Measurements from ENCODE around the gene POTEH. TPM values are rescaled to one million over a fixed set of nuclear protein-coding genes. Genes with fewer than 3 reads are reported as not detected.
"Not testable (repeated sequence)": the region's sequence is repeated elsewhere in the genome, so short reads cannot be mapped to it uniquely, and the experiment has no call there.

The POTEH gene
- total RNA-seq (not detected in 2 replicates), polyA plus RNA-seq (not detected in 2 replicates), polyA minus RNA-seq (not detected in 2 replicates), Bru-seq, nascent RNA (not detected), BruChase-seq, experiment 1, labeled RNA remaining after a 6-hour chase (not detected), BruChase-seq, experiment 2, labeled RNA remaining after a 2-hour chase (not detected)
- not detected in 2 replicates for polyA plus RNA-seq (2011; cell fraction: cytosol; rRNA removed)
- not detected in 2 replicates for polyA plus RNA-seq (2011; cell fraction: nucleus; rRNA removed)
- not detected in 2 replicates for polyA plus RNA-seq (2012)
- polyA minus RNA-seq (2011; cell fraction: cytosol; rRNA and poly(A)+ RNA removed), result not detected
- polyA minus RNA-seq (2011; cell fraction: nucleus; rRNA and poly(A)+ RNA removed), result not detected in 2 replicates
- long read RNA-seq, result 0 reads

- POLR2A ChIA-PET; H3K9me3 ChIP-seq (replicated peaks; ENCODE audit: control insufficient read depth, insufficient read depth, low read length); H3K4me2 ChIP-seq (ENCODE audit: insufficient read depth, low read length); BruUV-seq (replicated peaks); H3K36me3 ChIP-seq (ENCODE audit: control insufficient read depth in 2 of 2, extremely low read depth in 1 of 2, insufficient read depth in 2 of 2, low read length in 2 of 2); intact Hi-C loops (cut with micrococcal nuclease); CTCF ChIA-PET; H3K4me1 ChIP-seq (ENCODE audit: control insufficient read depth, extremely low read depth, insufficient read depth, low read length); dilution Hi-C loops (cut with MboI; ENCODE audit: extremely low pct_ligation_motif_present, low sequenced_read_pairs); H3K27ac ChIP-seq (ENCODE audit: insufficient read depth, low read depth, low read length); H3K27me3 ChIP-seq (ENCODE audit: control insufficient read depth in 2 of 2, insufficient read depth in 2 of 2, low read length in 2 of 2); H3K9me1 ChIP-seq (replicated peaks; ENCODE audit: control insufficient read depth, extremely low read depth, insufficient read depth, low read length); H3K9ac ChIP-seq (replicated peaks; ENCODE audit: extremely low read depth, insufficient read depth, low read length); DNase-seq (ENCODE audit: low read depth, low spot score); H3K79me2 ChIP-seq (ENCODE audit: control insufficient read depth, insufficient read depth, low read length); H4K20me1 ChIP-seq (replicated peaks; ENCODE audit: control insufficient read depth, extremely low read depth, insufficient read depth, low read length); H2AFZ ChIP-seq (ENCODE audit: low read depth, low read length); H3K4me3 ChIP-seq (replicated peaks in 1 of 3; ENCODE audit: insufficient read depth in 1 of 3, low read depth in 1 of 3, low read length in 3 of 3); FAIRE-seq: not testable (repeated sequence)
Measured at GRCh38 chr22:15689749-15690125, at the start of gene POTEH. TSS of gene POTEH (plus strand) at chr22:15690026. CDS start at chr22:15690078, 52 bp downstream.

- H3K27ac ChIP-seq (ENCODE audit: insufficient read depth, low read depth, low read length); H3K9ac ChIP-seq (replicated peaks; ENCODE audit: extremely low read depth, insufficient read depth, low read length); POLR2A ChIA-PET; H4K20me1 ChIP-seq (replicated peaks; ENCODE audit: control insufficient read depth, extremely low read depth, insufficient read depth, low read length); intact Hi-C loops (cut with micrococcal nuclease); H3K36me3 ChIP-seq (ENCODE audit: control insufficient read depth in 2 of 2, extremely low read depth in 1 of 2, insufficient read depth in 2 of 2, low read length in 2 of 2); H3K9me1 ChIP-seq (replicated peaks; ENCODE audit: control insufficient read depth, extremely low read depth, insufficient read depth, low read length); H2AFZ ChIP-seq (ENCODE audit: low read depth, low read length); dilution Hi-C loops (cut with MboI; ENCODE audit: extremely low pct_ligation_motif_present, low sequenced_read_pairs); H3K4me3 ChIP-seq (replicated peaks in 1 of 3; ENCODE audit: insufficient read depth in 1 of 3, low read depth in 1 of 3, low read length in 3 of 3); FAIRE-seq; BruUV-seq (replicated peaks); DNase-seq (ENCODE audit: low read depth, low spot score); H3K79me2 ChIP-seq (ENCODE audit: control insufficient read depth, insufficient read depth, low read length); CTCF ChIA-PET; H3K4me1 ChIP-seq (ENCODE audit: control insufficient read depth, extremely low read depth, insufficient read depth, low read length); H3K27me3 ChIP-seq (ENCODE audit: control insufficient read depth in 2 of 2, insufficient read depth in 2 of 2, low read length in 2 of 2); H3K4me2 ChIP-seq (ENCODE audit: insufficient read depth, low read length); H3K9me3 ChIP-seq (replicated peaks; ENCODE audit: control insufficient read depth, insufficient read depth, low read length): not testable (repeated sequence)
Measured at GRCh38 chr22:15642288-15642861, 47.5 kb upstream of the POTEH start.

GRCh38 chr22:15651954-15652353, 37.9 kb upstream of the POTEH start:
- intact Hi-C loops (cut with micrococcal nuclease); H3K9me1 ChIP-seq (replicated peaks; ENCODE audit: control insufficient read depth, extremely low read depth, insufficient read depth, low read length); H4K20me1 ChIP-seq (replicated peaks; ENCODE audit: control insufficient read depth, extremely low read depth, insufficient read depth, low read length); H3K4me2 ChIP-seq (ENCODE audit: insufficient read depth, low read length); H3K27ac ChIP-seq (ENCODE audit: insufficient read depth, low read depth, low read length); DNase-seq (ENCODE audit: low read depth, low spot score); POLR2A ChIA-PET; H2AFZ ChIP-seq (ENCODE audit: low read depth, low read length); H3K9me3 ChIP-seq (replicated peaks; ENCODE audit: control insufficient read depth, insufficient read depth, low read length); H3K36me3 ChIP-seq (ENCODE audit: control insufficient read depth in 2 of 2, extremely low read depth in 1 of 2, insufficient read depth in 2 of 2, low read length in 2 of 2); dilution Hi-C loops (cut with MboI; ENCODE audit: extremely low pct_ligation_motif_present, low sequenced_read_pairs); H3K27me3 ChIP-seq (ENCODE audit: control insufficient read depth in 2 of 2, insufficient read depth in 2 of 2, low read length in 2 of 2); H3K4me3 ChIP-seq (replicated peaks in 1 of 3; ENCODE audit: insufficient read depth in 1 of 3, low read depth in 1 of 3, low read length in 3 of 3); BruUV-seq (replicated peaks); H3K4me1 ChIP-seq (ENCODE audit: control insufficient read depth, extremely low read depth, insufficient read depth, low read length); H3K9ac ChIP-seq (replicated peaks; ENCODE audit: extremely low read depth, insufficient read depth, low read length); H3K79me2 ChIP-seq (ENCODE audit: control insufficient read depth, insufficient read depth, low read length); FAIRE-seq; CTCF ChIA-PET: not testable (repeated sequence)

GRCh38 chr22:15652738-15653137, 37.1 kb upstream of the POTEH start:
- DNase-seq (ENCODE audit: low read depth, low spot score); intact Hi-C loops (cut with micrococcal nuclease): not testable (repeated sequence)

More at GRCh38 chr22:15652738-15653137, 37.1 kb upstream of the POTEH start:
- H3K27me3 ChIP-seq (ENCODE audit: control insufficient read depth in 2 of 2, insufficient read depth in 2 of 2, low read length in 2 of 2); FAIRE-seq; POLR2A ChIA-PET; dilution Hi-C loops (cut with MboI; ENCODE audit: extremely low pct_ligation_motif_present, low sequenced_read_pairs); H3K9me1 ChIP-seq (replicated peaks; ENCODE audit: control insufficient read depth, extremely low read depth, insufficient read depth, low read length); CTCF ChIA-PET; H3K9ac ChIP-seq (replicated peaks; ENCODE audit: extremely low read depth, insufficient read depth, low read length); H3K9me3 ChIP-seq (replicated peaks; ENCODE audit: control insufficient read depth, insufficient read depth, low read length); H3K4me3 ChIP-seq (replicated peaks in 1 of 3; ENCODE audit: insufficient read depth in 1 of 3, low read depth in 1 of 3, low read length in 3 of 3); H3K4me2 ChIP-seq (ENCODE audit: insufficient read depth, low read length); H4K20me1 ChIP-seq (replicated peaks; ENCODE audit: control insufficient read depth, extremely low read depth, insufficient read depth, low read length); H2AFZ ChIP-seq (ENCODE audit: low read depth, low read length); BruUV-seq (replicated peaks); H3K4me1 ChIP-seq (ENCODE audit: control insufficient read depth, extremely low read depth, insufficient read depth, low read length); H3K36me3 ChIP-seq (ENCODE audit: control insufficient read depth in 2 of 2, extremely low read depth in 1 of 2, insufficient read depth in 2 of 2, low read length in 2 of 2); H3K27ac ChIP-seq (ENCODE audit: insufficient read depth, low read depth, low read length); H3K79me2 ChIP-seq (ENCODE audit: control insufficient read depth, insufficient read depth, low read length): not testable (repeated sequence)

Data from endothelial cell of umbilical vein (primary cell).